ENCODE results near the gene SDHAF1.

SDHAF1 gene

DNA sequence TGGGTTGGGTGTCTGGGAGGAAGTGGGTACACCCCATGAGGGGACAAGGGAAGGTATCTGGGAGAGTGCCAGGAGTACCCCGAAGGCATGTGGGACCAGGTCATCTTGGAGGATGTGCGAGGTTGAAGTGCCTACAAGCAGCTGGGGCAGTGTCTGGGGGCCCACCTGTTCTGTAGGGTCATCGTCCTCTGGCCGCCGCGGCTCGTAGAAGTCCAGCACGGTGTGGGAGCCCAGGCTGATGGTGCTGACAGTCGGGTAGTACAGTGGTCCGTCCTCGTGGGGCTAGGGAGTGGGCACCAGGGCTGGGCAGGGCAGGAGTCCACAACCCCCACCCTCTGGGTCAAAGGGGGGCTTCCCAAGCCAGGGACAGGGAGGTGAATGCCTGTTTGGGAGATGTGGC lies 15.4 kb downstream of the SDHAF1 start:
- H3K4me3 ChIP-seq (ENCODE audit: low read depth, low read length) = no peak overlapping the region
- TF ChIP-seq CTCF (IDR thresholded peaks at IDR 0.05; ENCODE audit: low read depth, low read length) = no peak

- no peak for TF ChIP-seq CTCF (IDR thresholded peaks at IDR 0.05; ENCODE audit: low read depth, low read length)
- H3K4me3 ChIP-seq (ENCODE audit: low read depth, low read length) = peak overlapping the region; percentile 94
These were observed 18.5 kb downstream of the SDHAF1 start for GRCh38 chr19:36013280-36014011.

DNA sequence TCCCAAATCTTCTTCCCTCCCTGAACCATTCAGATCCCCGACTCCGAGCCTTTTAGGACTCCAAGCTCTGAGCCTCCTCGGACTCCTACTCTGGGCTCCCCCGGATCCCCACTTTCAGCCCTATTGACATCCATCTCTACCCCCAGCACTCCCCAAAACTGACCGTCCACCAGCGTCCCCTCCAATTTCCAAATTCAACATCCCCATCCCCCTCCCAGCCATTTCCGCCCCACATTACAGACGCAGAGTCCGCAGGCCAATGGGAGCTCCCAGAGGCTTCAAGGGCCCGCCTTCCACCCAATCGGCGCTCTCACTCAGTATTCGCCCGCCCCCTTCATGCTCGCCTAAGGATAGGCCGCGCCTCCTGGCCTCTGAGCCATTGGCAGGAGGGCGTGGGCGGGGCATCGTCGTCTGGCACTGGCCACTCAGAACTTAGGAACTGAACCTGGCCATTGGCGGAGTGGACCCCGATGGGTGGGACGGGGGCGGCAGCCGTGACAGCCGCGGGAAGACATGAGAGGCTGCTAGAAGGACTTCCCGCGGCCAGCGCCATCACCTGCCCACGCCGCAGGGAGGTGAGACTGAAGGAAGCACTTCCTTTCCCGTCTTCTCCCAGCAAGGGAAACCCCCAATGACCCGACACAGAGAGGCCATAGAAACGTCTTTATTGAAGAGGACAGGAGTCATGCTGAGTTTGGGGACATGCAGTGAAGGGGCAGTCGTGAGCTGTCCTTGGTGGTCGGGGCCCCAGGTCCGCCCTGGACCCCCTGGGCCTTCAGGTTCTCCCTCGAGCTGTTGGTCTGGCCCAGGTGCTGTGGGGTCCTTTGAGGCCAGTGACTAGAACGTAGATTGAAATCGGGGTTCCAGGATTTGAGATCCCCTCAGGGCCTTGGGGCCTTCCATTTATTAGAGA lies 19.3 kb downstream of the SDHAF1 start, which contains the start of gene ALKBH6:
TSS of gene ALKBH6 (minus strand) at position 202 of the 913 bp plus-strand sequence. CDS start 816 bp downstream, outside the sequence.
- TF ChIP-seq CTCF (IDR thresholded peaks at IDR 0.05; ENCODE audit: low read depth, low read length) = no peak
- peak within 1 kb of the TSS; percentile 94 for H3K4me3 ChIP-seq (ENCODE audit: low read depth, low read length)

GRCh38 chr19:36019061-36019670 lies 24.2 kb downstream of the SDHAF1 start:
- H3K4me3 ChIP-seq (ENCODE audit: low read depth, low read length) = no peak overlapping the region
- TF ChIP-seq CTCF (IDR thresholded peaks at IDR 0.05; ENCODE audit: low read depth, low read length) = no peak

DNA sequence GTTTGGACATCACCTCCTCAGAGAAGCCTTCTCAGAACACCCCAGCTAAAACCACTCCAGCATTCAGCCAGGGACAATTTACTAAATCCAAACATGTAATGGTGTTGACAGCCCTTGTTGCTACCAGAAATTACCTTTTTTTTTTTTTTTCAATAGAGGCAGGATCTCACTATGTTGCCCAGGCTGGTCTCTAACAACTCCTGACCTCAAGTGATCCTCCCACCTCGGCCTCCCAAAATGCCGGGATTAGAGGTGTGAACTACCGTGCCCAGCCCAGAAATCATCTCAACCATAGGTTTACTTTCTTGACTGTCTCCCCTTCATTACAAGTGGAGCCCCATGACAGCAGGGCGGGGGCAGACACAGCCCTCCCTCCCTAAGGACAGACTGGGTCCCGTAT lies 28.4 kb downstream of the SDHAF1 start:
- H3K4me3 ChIP-seq (ENCODE audit: low read depth, low read length) = no peak overlapping the region
- no peak for TF ChIP-seq CTCF (IDR thresholded peaks at IDR 0.05; ENCODE audit: low read depth, low read length)

GRCh38 chr19:36025541-36025940 lies 30.6 kb downstream of the SDHAF1 start:
- H3K4me3 ChIP-seq (ENCODE audit: low read depth, low read length) = no peak overlapping the region
- TF ChIP-seq CTCF (IDR thresholded peaks at IDR 0.05; ENCODE audit: low read depth, low read length) = no peak

Measured in WI38 (cell line).